H9 (cell line): ENCODE data around the gene RBM14. TPM values are rescaled to one million over a fixed set of nuclear protein-coding genes. Genes with fewer than 3 reads are reported as not detected.

Experiments used
- DNase-seq: peaks from one replicate; pipeline ENCODE4 v3.0.0-alpha.2; 2017
- H2AFZ ChIP-seq: one replicate; pipeline ENCODE4 v1.6.1; 2013; ENCODE audit warnings: mild to moderate bottlenecking, low read length, control low read depth, moderate library complexity
- H2AK5ac ChIP-seq: 2 replicates; pipeline ENCODE4 v1.6.1; 2013; ENCODE audit warnings: low read length, control low read depth, mixed read lengths; ENCODE audit not compliant: insufficient read length
- H2BK120ac ChIP-seq: one replicate; pipeline ENCODE4 v1.6.1; 2013; ENCODE audit warnings: low read depth, mild to moderate bottlenecking, low read length, control low read depth, inconsistent platforms; ENCODE audit not compliant: poor library complexity, severe bottlenecking
- H2BK12ac ChIP-seq: 2 replicates; pipeline ENCODE4 v1.6.1; 2013; ENCODE audit warnings: low read length, control low read depth, mixed read lengths, low read depth; ENCODE audit not compliant: insufficient read length
- H2BK15ac ChIP-seq: 2 replicates; pipeline ENCODE4 v1.6.1; 2013; ENCODE audit warnings: low read depth, low read length, control low read depth
- H2BK20ac ChIP-seq: one replicate; pipeline ENCODE4 v1.6.1; 2013; ENCODE audit warnings: low read depth, mild to moderate bottlenecking, low read length, control low read depth, inconsistent platforms; ENCODE audit not compliant: poor library complexity, severe bottlenecking
- H2BK5ac ChIP-seq: 2 replicates; pipeline ENCODE4 v1.6.1; 2013; ENCODE audit warnings: low read length, control low read depth, mixed read lengths; ENCODE audit not compliant: insufficient read length
- H3K14ac ChIP-seq: 2 replicates; pipeline ENCODE4 v1.6.1; 2013; ENCODE audit warnings: low read length, control low read depth; ENCODE audit not compliant: insufficient read depth
- H3K18ac ChIP-seq: 2 replicates; pipeline ENCODE4 v1.6.1; 2013; ENCODE audit warnings: low read depth, mild to moderate bottlenecking, mixed read lengths, low read length, control low read depth; ENCODE audit not compliant: insufficient read length
- H3K23ac ChIP-seq: 2 replicates; pipeline ENCODE4 v1.6.1; 2013; ENCODE audit warnings: low read length, control low read depth, mixed read lengths, low read depth; ENCODE audit not compliant: insufficient read length
- H3K23me2 ChIP-seq: 2 replicates; pipeline ENCODE4 v1.6.1; 2013; ENCODE audit warnings: low read depth, mild to moderate bottlenecking, mixed read lengths, low read length, control low read depth; ENCODE audit not compliant: insufficient read length, poor library complexity, severe bottlenecking
- H3K27ac ChIP-seq: 2 replicates; pipeline ENCODE4 v1.5.1; 2013; ENCODE audit warnings: low read length, control low read depth, mixed read lengths, low read depth; ENCODE audit not compliant: insufficient read length
- H3K27me3 ChIP-seq: 2 replicates; pipeline ENCODE4 v1.6.1; 2013; ENCODE audit warnings: low read length, control low read depth, inconsistent platforms; ENCODE audit not compliant: insufficient read depth
- H3K4ac ChIP-seq: 2 replicates; pipeline ENCODE4 v1.6.1; 2013; ENCODE audit warnings: low read depth, mild to moderate bottlenecking, control low read depth, inconsistent platforms, low read length, moderate library complexity
- H3K4me1 ChIP-seq: 2 replicates; pipeline ENCODE4 v1.6.1; 2013; ENCODE audit warnings: low read length, control low read depth, inconsistent platforms; ENCODE audit not compliant: insufficient read depth
- H3K4me2 ChIP-seq: 2 replicates; pipeline ENCODE4 v1.6.1; 2013; ENCODE audit warnings: low read length, control low read depth, mixed read lengths; ENCODE audit not compliant: insufficient read length, insufficient read depth
- H3K56ac ChIP-seq: 2 replicates; pipeline ENCODE4 v1.6.1; 2013; ENCODE audit warnings: low read depth, mild to moderate bottlenecking, mixed read lengths, low read length, control low read depth; ENCODE audit not compliant: insufficient read length
- H3K79me1 ChIP-seq: 2 replicates; pipeline ENCODE4 v1.6.1; 2013; ENCODE audit warnings: low read depth, mild to moderate bottlenecking, moderate library complexity, low read length, control low read depth, inconsistent platforms; ENCODE audit not compliant: insufficient read depth, poor library complexity, severe bottlenecking
- H3K79me2 ChIP-seq: 2 replicates; pipeline ENCODE4 v1.6.1; 2013; ENCODE audit warnings: low read length, control low read depth, inconsistent platforms; ENCODE audit not compliant: insufficient read depth
- H3K9ac ChIP-seq: 2 replicates; pipeline ENCODE4 v1.6.1; 2013; ENCODE audit warnings: low read length, control low read depth, mixed read lengths; ENCODE audit not compliant: insufficient read length; ENCODE audit errors: extremely low read depth
- H3K9me3 ChIP-seq: one replicate; pipeline ENCODE4 v1.6.1; 2013; ENCODE audit warnings: low read depth, low read length, inconsistent platforms; ENCODE audit not compliant: control insufficient read depth
- H3T11ph ChIP-seq: one replicate; pipeline ENCODE4 v1.6.1; 2013; ENCODE audit warnings: mild to moderate bottlenecking, low read length, control low read depth, inconsistent platforms
- H4K20me1 ChIP-seq: one replicate; pipeline ENCODE4 v1.6.1; 2013; ENCODE audit not compliant: control insufficient read depth, insufficient read length, insufficient read depth
- H4K5ac ChIP-seq: 2 replicates; pipeline ENCODE4 v1.6.1; 2013; ENCODE audit warnings: low read depth, mild to moderate bottlenecking, mixed read lengths, low read length, control low read depth; ENCODE audit not compliant: insufficient read length
- H4K8ac ChIP-seq: replicated peaks from 2 replicates; pipeline ENCODE4 v1.6.1; 2013; ENCODE audit warnings: low read length, control low read depth, mixed read lengths, low read depth; ENCODE audit not compliant: insufficient read length
- H4K91ac ChIP-seq: 2 replicates; pipeline ENCODE4 v1.6.1; 2013; ENCODE audit warnings: low read depth, mild to moderate bottlenecking, moderate library complexity, mixed read lengths, low read length, control low read depth; ENCODE audit not compliant: insufficient read length
- H3K27ac Mint-ChIP-seq, 3 experiments: 2 replicates in 2 of 3; 3 replicates in 1 of 3; pipeline ENCODE4 v1.8.0; 2020 to 2021; ENCODE audit warnings: mixed read lengths in 3 of 3, mild to moderate bottlenecking in 1 of 3, moderate library complexity in 1 of 3
- H3K27me3 Mint-ChIP-seq: 2 replicates; pipeline ENCODE4 v1.8.0; 2021; ENCODE audit warnings: low read depth, mild to moderate bottlenecking, moderate library complexity, mixed read lengths
- H3K36me3 Mint-ChIP-seq, 3 experiments: 2 replicates in 2 of 3; 3 replicates in 1 of 3; pipeline ENCODE4 v1.8.0; 2020 to 2021; ENCODE audit warnings: low read depth in 3 of 3, mixed read lengths in 3 of 3; ENCODE audit not compliant: insufficient read depth in 1 of 3
- H3K4me1 Mint-ChIP-seq, 2 experiments: 2 replicates each; pipeline ENCODE4 v1.8.0; 2020; ENCODE audit warnings: mixed read lengths in 2 of 2
- H3K4me3 Mint-ChIP-seq, 2 experiments: 2 replicates in 1 of 2; 3 replicates in 1 of 2; pipeline ENCODE4 v1.8.0; 2020 to 2021; ENCODE audit warnings: mild to moderate bottlenecking in 2 of 2, mixed read lengths in 2 of 2, moderate library complexity in 1 of 2
- H3K9me3 Mint-ChIP-seq, 2 experiments: 2 replicates in 1 of 2; 3 replicates in 1 of 2; pipeline ENCODE4 v1.8.0; 2020; ENCODE audit warnings: mild to moderate bottlenecking in 2 of 2, mixed read lengths in 2 of 2, moderate library complexity in 1 of 2
- CTCF ChIP-seq: fragments of 200-600 bp; sonication (generic); conservative IDR thresholded peaks from 3 replicates; pipeline ENCODE4 v1.8.0; 2021; ENCODE audit warnings: antibody characterized with exemption, mild to moderate bottlenecking
- WGBS: extraction: QIAGEN DNeasy Blood & Tissue Kit; methylation state at CpG from one replicate; pipeline ENCODE4 v1.1.7; 2013; ENCODE audit warnings: missing lambda C conversion rate, low lambda C conversion rate, mixed read lengths; ENCODE audit not compliant: insufficient read length; ENCODE audit errors: extremely low coverage; 5-methylcytosine and 5-hydroxymethylcytosine counted together
- total RNA-seq: library from RNA; stranded (reverse); gene quantifications from 2 replicates; pipeline ENCODE4 v1.2.1, GENCODE V29; 2021

Gene RBM14
- total RNA-seq, 1 experiment from 2014 or later: 171 TPM

DNA sequence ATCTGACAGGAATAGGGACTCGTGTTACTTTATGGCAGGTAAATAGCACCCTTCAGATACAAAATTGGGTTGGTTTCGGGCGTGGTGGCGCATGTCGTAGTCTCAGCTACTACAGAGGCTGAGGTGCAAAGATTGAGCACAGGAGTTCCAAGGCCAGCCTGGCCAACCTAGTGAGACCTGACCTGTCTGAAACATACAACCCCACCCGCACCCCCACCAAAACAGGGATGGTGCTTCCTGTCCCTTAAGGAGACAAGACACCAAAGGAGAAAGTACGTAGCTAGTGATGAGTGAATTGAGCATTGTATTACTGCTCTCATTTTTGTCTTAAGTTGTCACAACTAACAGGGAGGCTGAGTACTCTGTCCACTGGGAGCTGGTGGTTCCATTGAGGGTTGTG is 36.2 kb downstream of the RBM14 start:
- H3K14ac ChIP-seq: no peak overlapping the region

More for the DNA sequence above, 36.2 kb downstream of the RBM14 start:
- H3K18ac ChIP-seq: no peak overlapping the region
- no peak overlapping the region for H3K23ac ChIP-seq
- no peaks in the 10 kb centered on the region for H4K20me1 ChIP-seq
- Mint-ChIP-seq H3K27ac (no peak overlapping the region; a peak in 1 of 7 replicates), H3K36me3 (peaks cover 43 to 76% (median 72%) of the 10 kb centered on the region in 3 experiments), H3K9me3 (no peaks in the 10 kb centered on the region), H3K27me3 (no peaks in the 10 kb centered on the region; the same call in 1 of the 2 replicates), H3K4me1 (no peaks in the 10 kb centered on the region), H3K4me3 (no peak overlapping the region)
- H3K79me1 ChIP-seq: peaks cover 22% of the 10 kb centered on the region
- TF ChIP-seq CTCF: no peak
- no peak overlapping the region for H2BK15ac ChIP-seq
- no peak overlapping the region for H2BK120ac ChIP-seq
- no CpG with 5 or more reads among the region's 7 CpGs for WGBS
- no peak overlapping the region for H3K4ac ChIP-seq
- H2BK12ac ChIP-seq: no peak overlapping the region
- H3K56ac ChIP-seq: no peak overlapping the region
- no peak overlapping the region for H2BK5ac ChIP-seq
- no peak overlapping the region for H3T11ph ChIP-seq
- DNase-seq: no peak
- no peak overlapping the region for H2BK20ac ChIP-seq
- H4K5ac ChIP-seq: no peak overlapping the region
- no peaks in the 10 kb centered on the region for H3K4me1 ChIP-seq
- no peak overlapping the region for H4K91ac ChIP-seq
- H2AK5ac ChIP-seq: no peak overlapping the region
- no peak overlapping the region for H4K8ac ChIP-seq
- H3K9ac ChIP-seq: no peak overlapping the region
- H3K23me2 ChIP-seq: no peaks in the 10 kb centered on the region
- H3K79me2 ChIP-seq: peaks cover under 1% of the 10 kb centered on the region; the same call in 1 of the 2 replicates
- no peaks in the 10 kb centered on the region for H3K9me3 ChIP-seq
- H3K27ac ChIP-seq: no peak overlapping the region
- H3K4me2 ChIP-seq: no peak overlapping the region
- H2AFZ ChIP-seq: no peak overlapping the region
- H3K27me3 ChIP-seq: no peaks in the 10 kb centered on the region
